T47D (cell line): ENCODE data around the gene MBNL1.
"Not testable (repeated sequence)": the region's sequence is repeated elsewhere in the genome, so short reads cannot be mapped to it uniquely, and the experiment has no call there.

ENCODE experiments used
- DNase-seq, 2 experiments: peaks; one replicate each; pipeline versions ENCODE4 v3.0.0 to v3.0.0-alpha.2; 2011 to 2012; ENCODE audit warnings: low read depth in 1 of 2, low spot score in 1 of 2
- JUND ChIP-seq: IDR thresholded peaks from 2 replicates; pipeline ENCODE4 v1.6.1; 2012; ENCODE audit warnings: low read depth
- in situ Hi-C: cut with HindIII; loops from 2 replicates; pipeline ENCODE4 v1.10.0; 2016; ENCODE audit warnings: low sequenced_read_pairs, low pct_unique_long_range_greater_than_20kb

The MBNL1 gene

GRCh38 chr3:152359385-152360248 lies 90.9 kb downstream of the MBNL1 start:
- TF ChIP-seq JUND: no peak
- in situ Hi-C loops: no loop called here
- peak in 1 of 2 experiments; percentile 26 for DNase-seq

- in situ Hi-C loops: no loop called here
- TF ChIP-seq JUND: no peak
Measured at GRCh38 chr3:152360302-152360701, 91.6 kb downstream of the MBNL1 start.

GRCh38 chr3:152360966-152361365 lies 92.2 kb downstream of the MBNL1 start:
- in situ Hi-C loops: no loop called here
- DNase-seq: no peak
- TF ChIP-seq JUND: no peak

More at GRCh38 chr3:152360302-152360701, 91.6 kb downstream of the MBNL1 start:
- DNase-seq: no peak

- in situ Hi-C loops: no loop called here
- no peak for TF ChIP-seq JUND
- no peak for DNase-seq
Measured at GRCh38 chr3:152362086-152362485, 93.4 kb downstream of the MBNL1 start.

GRCh38 chr3:152364237-152364636 lies 95.5 kb downstream of the MBNL1 start:
- DNase-seq: no peak
- no peak for TF ChIP-seq JUND
- in situ Hi-C loops: no loop called here

- in situ Hi-C loops: no loop called here
- TF ChIP-seq JUND: no peak
- no peak for DNase-seq
Measured at GRCh38 chr3:152365126-152365525, 96.4 kb downstream of the MBNL1 start.

- in situ Hi-C loops: no loop called here
- DNase-seq: no peak
- no peak for TF ChIP-seq JUND
Measured at GRCh38 chr3:152365766-152366593, 97.3 kb downstream of the MBNL1 start.

- DNase-seq, in situ Hi-C loops: not testable (repeated sequence)
Measured at GRCh38 chr3:152367192-152367591, 98.5 kb downstream of the MBNL1 start.

- in situ Hi-C loops, DNase-seq: not testable (repeated sequence)
Measured at GRCh38 chr3:152372633-152373032, 103.9 kb downstream of the MBNL1 start.

GRCh38 chr3:152373379-152373778 lies 104.7 kb downstream of the MBNL1 start:
- TF ChIP-seq JUND: no peak
- no peak for DNase-seq
- in situ Hi-C loops: no loop called here

- TF ChIP-seq JUND: no peak
- no peak for DNase-seq
- in situ Hi-C loops: no loop called here
Measured at GRCh38 chr3:152374262-152374990, 105.7 kb downstream of the MBNL1 start.

- no peak for DNase-seq
- no peak for TF ChIP-seq JUND
- in situ Hi-C loops: no loop called here
Measured at GRCh38 chr3:152375546-152375945, 106.8 kb downstream of the MBNL1 start.
